HCT116 (cell line): ENCODE data around the gene TMEM86B.

Experiments used
- EZH2 ChIP-seq: fragments of 200-600 bp; sonication (generic); IDR thresholded peaks from 2 replicates; pipeline ENCODE4 v1.6.1; 2017; ENCODE audit warnings: antibody characterized with exemption, mixed run types
- EZH2phosphoT487 ChIP-seq: fragments of 200-600 bp; IDR thresholded peaks from 2 replicates; pipeline ENCODE4 v1.6.1; 2018; ENCODE audit warnings: antibody characterized with exemption, borderline replicate concordance
- POLR2A ChIP-seq: IDR thresholded peaks from 2 replicates; pipeline ENCODE4 v1.7.0; 2011; ENCODE audit warnings: borderline replicate concordance; ENCODE audit not compliant: insufficient read depth, insufficient read length; ENCODE audit errors: extremely low read depth
- TF ChIP-seq, protein P1 (sequence below): IDR thresholded peaks from 2 replicates; pipeline ENCODE4 v1.6.1; 2012; ENCODE audit warnings: low read depth

DNA sequence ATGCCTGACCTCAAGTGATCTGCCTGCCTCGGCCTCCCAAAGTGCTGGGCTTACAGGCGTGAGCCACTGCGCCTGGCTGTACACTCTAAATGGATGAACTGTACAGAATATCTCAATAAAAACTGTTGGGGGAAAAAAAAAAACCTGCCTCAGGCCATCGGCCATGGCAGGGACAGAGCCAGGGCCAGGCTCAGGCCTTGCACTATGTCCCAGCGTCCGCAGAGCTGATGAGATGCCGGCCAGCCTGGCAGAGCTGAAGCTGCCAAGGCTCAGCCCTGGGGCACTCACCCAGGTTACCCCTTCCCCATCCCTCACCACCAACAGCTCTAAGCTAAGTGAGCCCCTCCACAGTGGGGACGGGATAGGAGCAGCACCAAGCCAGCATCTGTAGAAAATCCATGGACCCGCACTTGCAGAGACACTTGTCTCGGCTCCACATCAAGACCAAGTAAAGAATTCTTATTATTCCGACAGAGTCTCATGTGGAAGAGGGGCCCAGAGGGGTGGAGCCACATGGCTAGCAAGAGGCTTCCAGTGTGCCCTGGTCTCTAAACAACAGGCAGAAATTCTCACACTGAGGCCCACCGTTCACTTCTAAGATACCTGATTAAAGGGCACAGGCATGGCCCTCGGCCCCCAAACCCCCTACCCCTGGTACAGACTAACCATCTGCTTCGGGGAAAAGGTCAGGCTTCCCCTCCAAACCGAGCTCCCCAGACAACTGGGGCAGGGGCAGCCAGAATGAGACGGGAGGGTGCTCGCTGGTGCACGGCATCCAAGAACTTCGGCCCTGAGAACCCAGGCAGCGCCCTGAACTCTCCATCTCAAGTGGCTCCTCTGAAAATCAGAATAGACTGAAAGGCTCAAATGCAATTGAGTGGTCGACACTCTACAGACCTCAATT lies 24.4 kb upstream of the TMEM86B start:
- TF ChIP-seq POLR2A, result no peak
- TF ChIP-seq, protein P1, sequence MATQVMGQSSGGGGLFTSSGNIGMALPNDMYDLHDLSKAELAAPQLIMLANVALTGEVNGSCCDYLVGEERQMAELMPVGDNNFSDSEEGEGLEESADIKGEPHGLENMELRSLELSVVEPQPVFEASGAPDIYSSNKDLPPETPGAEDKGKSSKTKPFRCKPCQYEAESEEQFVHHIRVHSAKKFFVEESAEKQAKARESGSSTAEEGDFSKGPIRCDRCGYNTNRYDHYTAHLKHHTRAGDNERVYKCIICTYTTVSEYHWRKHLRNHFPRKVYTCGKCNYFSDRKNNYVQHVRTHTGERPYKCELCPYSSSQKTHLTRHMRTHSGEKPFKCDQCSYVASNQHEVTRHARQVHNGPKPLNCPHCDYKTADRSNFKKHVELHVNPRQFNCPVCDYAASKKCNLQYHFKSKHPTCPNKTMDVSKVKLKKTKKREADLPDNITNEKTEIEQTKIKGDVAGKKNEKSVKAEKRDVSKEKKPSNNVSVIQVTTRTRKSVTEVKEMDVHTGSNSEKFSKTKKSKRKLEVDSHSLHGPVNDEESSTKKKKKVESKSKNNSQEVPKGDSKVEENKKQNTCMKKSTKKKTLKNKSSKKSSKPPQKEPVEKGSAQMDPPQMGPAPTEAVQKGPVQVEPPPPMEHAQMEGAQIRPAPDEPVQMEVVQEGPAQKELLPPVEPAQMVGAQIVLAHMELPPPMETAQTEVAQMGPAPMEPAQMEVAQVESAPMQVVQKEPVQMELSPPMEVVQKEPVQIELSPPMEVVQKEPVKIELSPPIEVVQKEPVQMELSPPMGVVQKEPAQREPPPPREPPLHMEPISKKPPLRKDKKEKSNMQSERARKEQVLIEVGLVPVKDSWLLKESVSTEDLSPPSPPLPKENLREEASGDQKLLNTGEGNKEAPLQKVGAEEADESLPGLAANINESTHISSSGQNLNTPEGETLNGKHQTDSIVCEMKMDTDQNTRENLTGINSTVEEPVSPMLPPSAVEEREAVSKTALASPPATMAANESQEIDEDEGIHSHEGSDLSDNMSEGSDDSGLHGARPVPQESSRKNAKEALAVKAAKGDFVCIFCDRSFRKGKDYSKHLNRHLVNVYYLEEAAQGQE, result no peak
- TF ChIP-seq EZH2, result no peak
- TF ChIP-seq EZH2phosphoT487, result no peak
